B cell (primary cell): ENCODE results near the gene SLITRK1. TPM values are rescaled to one million over a fixed set of nuclear protein-coding genes. Genes with fewer than 3 reads are reported as not detected.

Source experiments
- ATAC-seq: fragments of 200-7000 bp; cut with Tn5 transposase; one replicate; pipeline ENCODE4 v1.10.0; 2021; ENCODE audit warnings: low read depth, mild to moderate bottlenecking, moderate number of reproducible peaks, moderate library complexity
- CTCF ChIA-PET: fragments of 350-600 bp; sonication (Branson Sonifier 250); formaldehyde crosslinking; loops from one replicate; lab custom pipeline; 2021; ENCODE audit warnings: antibody characterized with exemption, inconsistent platforms; lab: Charles Lee
- POLR2A ChIA-PET: fragments of 350-600 bp; sonication (Branson Sonifier 250); formaldehyde crosslinking; loops from one replicate; lab custom pipeline; 2021; ENCODE audit warnings: antibody characterized with exemption; lab: Charles Lee
- DNase-seq: peaks from one replicate; pipeline ENCODE4 v3.0.0; 2013
- H2AFZ ChIP-seq: 2 replicates; pipeline ENCODE4 v1.6.1; 2012; ENCODE audit warnings: mild to moderate bottlenecking, low read depth, low read length; ENCODE audit not compliant: insufficient read depth, poor library complexity, severe bottlenecking
- H3K27ac ChIP-seq, 2 donors: 1 replicate in 1 of 2; 2 replicates in 1 of 2; pipeline ENCODE4 v1.5.1; 2012 to 2013; ENCODE audit warnings: low read length in 2 of 2, mild to moderate bottlenecking in 2 of 2, moderate library complexity in 1 of 2
- H3K27me3 ChIP-seq, 4 experiments: fragments of 200-600 bp in 1 of 4; sonication (generic) in 1 of 4; replicated peaks in 1 of 4; 1 replicate in 2 of 4; 2 replicates in 2 of 4; pipeline versions ENCODE4 v1.6.1 to v1.7.0; 2013 to 2016; ENCODE audit warnings: low read length in 3 of 4, mild to moderate bottlenecking in 2 of 4, mixed read lengths in 1 of 4, moderate library complexity in 1 of 4; ENCODE audit not compliant: insufficient read depth in 4 of 4, control insufficient read depth in 3 of 4; ENCODE audit errors: control extremely low read depth in 1 of 4
- H3K36me3 ChIP-seq, 2 experiments: replicated peaks in 1 of 2; 1 replicate in 1 of 2; 2 replicates in 1 of 2; pipeline versions ENCODE4 v1.6.1 to v1.7.1; 2013; ENCODE audit warnings: low read length in 1 of 2; ENCODE audit not compliant: insufficient read depth in 2 of 2, control insufficient read depth in 1 of 2; ENCODE audit errors: control extremely low read depth in 1 of 2, extremely low read depth in 1 of 2
- H3K4me1 ChIP-seq, 2 donors: fragments of 200-600 bp in 1 of 2; sonication (generic) in 1 of 2; 1 replicate in 1 of 2; 2 replicates in 1 of 2; pipeline versions ENCODE4 v1.5.1 to v1.6.1; 2013 to 2017; ENCODE audit warnings: low read length in 2 of 2; ENCODE audit not compliant: control insufficient read depth in 2 of 2, insufficient read depth in 2 of 2
- H3K4me2 ChIP-seq: replicated peaks from 2 replicates; pipeline ENCODE3; 2012; ENCODE audit warnings: mild to moderate bottlenecking, low read depth, low read length; ENCODE audit not compliant: poor library complexity, severe bottlenecking
- H3K4me3 ChIP-seq, 5 experiments: fragments of 200-600 bp in 1 of 5; sonication (generic) in 1 of 5; 1 replicate in 3 of 5; 2 replicates in 2 of 5; pipeline versions ENCODE4 v1.5.1 to v1.7.0; 2011 to 2016; ENCODE audit warnings: low read length in 4 of 5, mild to moderate bottlenecking in 4 of 5, low read depth in 2 of 5, control low read depth in 1 of 5, moderate library complexity in 1 of 5; ENCODE audit not compliant: insufficient read depth in 1 of 5; ENCODE audit errors: control extremely low read depth in 1 of 5, extremely low read depth in 1 of 5
- H3K79me2 ChIP-seq: fragments of 200-600 bp; sonication (generic); one replicate; pipeline ENCODE4 v1.6.0; 2016; ENCODE audit warnings: low read length; ENCODE audit not compliant: control insufficient read depth, insufficient read depth
- H3K9ac ChIP-seq: fragments of 200-600 bp; sonication (generic); 2 replicates; pipeline ENCODE4 v1.6.1; 2017; ENCODE audit warnings: mild to moderate bottlenecking, low read length, moderate library complexity
- H3K9me3 ChIP-seq, 3 donors: one replicate each; pipeline versions ENCODE4 v1.6.1 to v1.7.1; 2013; ENCODE audit warnings: low read length in 2 of 3; ENCODE audit not compliant: control insufficient read depth in 2 of 3, insufficient read depth in 1 of 3; ENCODE audit errors: control extremely low read depth in 1 of 3
- H4K20me1 ChIP-seq: 2 replicates; pipeline ENCODE4 v1.6.0; 2012; ENCODE audit warnings: mild to moderate bottlenecking, low read length; ENCODE audit not compliant: insufficient read depth, control insufficient read depth, poor library complexity, severe bottlenecking
- H3K27ac Mint-ChIP-seq: one replicate; pipeline ENCODE4 v1.8.0; 2021; ENCODE audit warnings: mixed read lengths
- H3K27me3 Mint-ChIP-seq: one replicate; pipeline ENCODE4 v1.8.0; 2021; ENCODE audit warnings: mixed read lengths
- H3K4me1 Mint-ChIP-seq: one replicate; pipeline ENCODE4 v1.8.0; 2021; ENCODE audit warnings: mixed read lengths
- H3K4me3 Mint-ChIP-seq: one replicate; pipeline ENCODE4 v1.8.0; 2021; ENCODE audit warnings: mixed read lengths
- H3K9me3 Mint-ChIP-seq: one replicate; pipeline ENCODE4 v1.8.0; 2022; ENCODE audit warnings: mixed read lengths; ENCODE audit not compliant: insufficient read depth
- CTCF ChIP-seq: fragments of 200-600 bp; IDR thresholded peaks from one replicate; pipeline ENCODE4 v1.8.0; 2022; ENCODE audit warnings: antibody characterized with exemption, mild to moderate bottlenecking
- EZH2 ChIP-seq: IDR thresholded peaks from 2 replicates; pipeline ENCODE4 v1.6.1; 2012; ENCODE audit warnings: borderline replicate concordance, low read depth, mild to moderate bottlenecking, moderate library complexity, low read length; ENCODE audit not compliant: insufficient read depth, poor library complexity, severe bottlenecking
- intact Hi-C: fragments of 100-400 bp; cut with micrococcal nuclease; formaldehyde crosslinking; loops from one replicate; pipeline ENCODE4 v1.10.0; 2022
- polyA plus RNA-seq: library from polyadenylated mRNA; depleted of rRNA; stranded (reverse); fragments of >200 nt; gene quantifications from 2 replicates; pipeline ENCODE4 v1.2.3, GENCODE V29; 2012
- total RNA-seq, 2 donors: library from RNA; stranded (reverse); fragments of 120-200 nt in 1 of 2; gene quantifications; 1 replicate in 1 of 2; 2 replicates in 1 of 2; pipeline versions ENCODE4 v1.2.3 to v1.2.4, GENCODE V29; 2013 to 2022

SLITRK1 gene
- total and polyA plus RNA-seq, 2 donors (not counting 1 experiment from before 2014, with no cell fraction given), result not detected

GRCh38 chr13:83867708-83868107 is 14.6 kb downstream of the SLITRK1 start:
- no peak for ATAC-seq

More at GRCh38 chr13:83867708-83868107, 14.6 kb downstream of the SLITRK1 start:
- H3K4me1 ChIP-seq, result no peaks in the 10 kb centered on the region
- no peak overlapping the region for H3K4me2 ChIP-seq
- Mint-ChIP-seq H3K27me3 (no peaks in the 10 kb centered on the region), H3K4me1 (no peaks in the 10 kb centered on the region), H3K27ac (no peak overlapping the region), H3K9me3 (peaks cover 3% of the 10 kb centered on the region), H3K4me3 (no peak overlapping the region)
- no peak overlapping the region for H3K9ac ChIP-seq
- H3K27me3 ChIP-seq, result no peaks in the 10 kb centered on the region
- intact Hi-C loops, result no loop called here
- DNase-seq, result no peak
- H3K79me2 ChIP-seq, result no peaks in the 10 kb centered on the region
- no peak overlapping the region for H3K4me3 ChIP-seq
- TF ChIP-seq CTCF, result no peak
- no peak for TF ChIP-seq EZH2
- H3K27ac ChIP-seq, result no peak overlapping the region
- H3K9me3 ChIP-seq, result no peaks in the 10 kb centered on the region
- ChIA-PET POLR2A (no interaction called here), CTCF (no interaction called here)
- no peaks in the 10 kb centered on the region for H4K20me1 ChIP-seq
- no peaks in the 10 kb centered on the region for H3K36me3 ChIP-seq
- no peak overlapping the region for H2AFZ ChIP-seq
